ENCODE measurements around the gene KCNMA1. TPM values are rescaled to one million over a fixed set of nuclear protein-coding genes. Genes with fewer than 3 reads are reported as not detected.

The KCNMA1 gene
- total and polyA plus RNA-seq, 10 of the 15 experiments (the other 5 are each of a cell fraction or from before 2014, with no cell fraction given), result 8.5 to 77.0 (median 21.3) TPM

- ChIA-PET POLR2A (interaction anchor here (0.5 kb wide), 1 partner anchor 76 kb away, joined by 4 read pairs; no protein-coding TSS in a partner anchor), RAD21 (ENCODE audit: unreplicated experiment) (no interaction called here), CTCF (interaction anchor here (1.1 kb wide), 1 partner anchor 446 kb away, joined by 4 read pairs; no protein-coding TSS in a partner anchor), SMC1A (ENCODE audit: uncharacterized antibody, unreplicated experiment) (interaction anchor here (0.9 to 1.8 kb wide), 4 partner anchors 16 to 134 kb away, joined by 3 to 5 read pairs (median 3); no protein-coding TSS in a partner anchor)
- H3K27me3 ChIP-seq (replicated peaks in 1 of 2; ENCODE audit: control insufficient read depth in 2 of 2, insufficient read depth in 2 of 2, low read length in 1 of 2), result no peaks in the 10 kb centered on the region
- no peak for DNase-seq (ENCODE audit: low read depth, low spot score)
- no peak for ATAC-seq
- no peaks in the 10 kb centered on the region for H4K20me1 ChIP-seq (ENCODE audit: control insufficient read depth, insufficient read depth)
- no TSS peak for BruUV-seq (replicated peaks)
- H3K79me2 ChIP-seq (ENCODE audit: control insufficient read depth, insufficient read depth, low read length), result no peaks in the 10 kb centered on the region
- WGBS (ENCODE audit: insufficient coverage, insufficient replicate concordance, low lambda C conversion rate, missing lambda C conversion rate), result 55% methylated on average over 13 of the region's 13 CpGs
- H3K4me2 ChIP-seq (ENCODE audit: control insufficient read depth, insufficient read depth), result no peak overlapping the region
- intact Hi-C loops (cut with micrococcal nuclease; ENCODE audit: unreplicated experiment) (no loop called here), in situ Hi-C loops (cut with MboI) (no loop called here)
- H2AFZ ChIP-seq (ENCODE audit: control insufficient read depth, low read depth, low read length), result no peak overlapping the region
- FAIRE-seq, result no peak
- TF ChIP-seq HDGF (IDR thresholded peaks at IDR 0.05), result no peak
- TF ChIP-seq SIN3A (IDR thresholded peaks at IDR 0.05; ENCODE audit: low read depth, low read length), result no peak
- no peak for TF ChIP-seq SRF (IDR thresholded peaks at IDR 0.05; ENCODE audit: low read depth in 2 of 2, low read length in 2 of 2)
- TF ChIP-seq NR2C1 (IDR thresholded peaks at IDR 0.05), result no peak
- TF ChIP-seq ZSCAN29 (IDR thresholded peaks at IDR 0.05), result no peak
- TF ChIP-seq ETV6 (conservative IDR thresholded peaks at IDR 0.05 in 1 of 2, IDR thresholded peaks at IDR 0.05 in 1 of 2; ENCODE audit: borderline replicate concordance in 1 of 2, low read depth in 1 of 2), result no peak
- TF ChIP-seq RFX5 (IDR thresholded peaks at IDR 0.05; ENCODE audit: low read depth, low read length), result no peak
- TF ChIP-seq TARDBP (IDR thresholded peaks at IDR 0.05; ENCODE audit: borderline replicate concordance), result no peak
- TF ChIP-seq MYC (IDR thresholded peaks at IDR 0.05; ENCODE audit: insufficient read depth, insufficient read length, insufficient replicate concordance, low read length, severe bottlenecking), result no peak
- TF ChIP-seq HSF1 (IDR thresholded peaks at IDR 0.05; ENCODE audit: low read depth, low read length), result no peak
- TF ChIP-seq CBFB (IDR thresholded peaks at IDR 0.05; ENCODE audit: low read depth), result no peak
- TF ChIP-seq ASH2L (IDR thresholded peaks at IDR 0.05; ENCODE audit: borderline replicate concordance, low read depth), result no peak
- TF ChIP-seq E2F4 (IDR thresholded peaks at IDR 0.05; ENCODE audit: low read depth, low read length), result no peak
- H3K9me3 ChIP-seq (replicated peaks; ENCODE audit: control insufficient read depth, insufficient read depth, low read length), result no peaks in the 10 kb centered on the region
- H3K36me3 ChIP-seq (ENCODE audit: control insufficient read depth in 2 of 2, insufficient read depth in 2 of 2, low read length in 1 of 2), result peaks cover 0 to 1% of the 10 kb centered on the region in 2 experiments; a peak in 2 of 4 replicates
- no peak overlapping the region for H3K9ac ChIP-seq (ENCODE audit: control insufficient read depth, insufficient read depth, low read length)
- H3K27ac ChIP-seq (ENCODE audit: control insufficient read depth, insufficient read depth), result no peak overlapping the region
- 0 out of 2 replicates have a peak, but pooled peaks cover 5% of the 10 kb centered on the region for H3K4me1 ChIP-seq (ENCODE audit: control insufficient read depth, insufficient read depth, low read length)
- no peak overlapping the region for H3K4me3 ChIP-seq
Observed at GRCh38 chr10:77619964-77620703, 17.5 kb downstream of the KCNMA1 start.
